Skeletal muscle tissue (tissue), 4 donors: ENCODE measurements around the gene KCNJ9. TPM values are rescaled to one million over a fixed set of nuclear protein-coding genes. Genes with fewer than 3 reads are reported as not detected.
A peak's percentile ranks its signal among the peaks of the same experiment; 100 is the strongest.

ENCODE experiments used
- H3K27ac ChIP-seq: one replicate; pipeline ENCODE4 v1.7.0; 2013; ENCODE audit warnings: mild to moderate bottlenecking, low read depth, low read length, inconsistent platforms
- H3K27me3 ChIP-seq, 3 donors: one replicate each; pipeline ENCODE4 v1.7.0; 2013; ENCODE audit warnings: low read length in 3 of 3; ENCODE audit not compliant: control insufficient read depth in 3 of 3, insufficient read depth in 3 of 3
- H3K36me3 ChIP-seq, 3 donors: one replicate each; pipeline ENCODE4 v1.7.0; 2013; ENCODE audit warnings: low read length in 3 of 3; ENCODE audit not compliant: control insufficient read depth in 3 of 3, insufficient read depth in 3 of 3
- H3K4me1 ChIP-seq, 3 donors: one replicate each; pipeline ENCODE4 v1.7.0; 2013; ENCODE audit warnings: low read length in 3 of 3, mild to moderate bottlenecking in 3 of 3; ENCODE audit not compliant: control insufficient read depth in 3 of 3, insufficient read depth in 3 of 3
- H3K4me3 ChIP-seq, 3 donors: one replicate each; pipeline ENCODE4 v1.7.0; 2013; ENCODE audit warnings: low read length in 3 of 3
- H3K9ac ChIP-seq, 3 donors: one replicate each; pipeline ENCODE4 v1.7.0; 2013; ENCODE audit warnings: low read length in 3 of 3, mild to moderate bottlenecking in 3 of 3, moderate library complexity in 2 of 3, low read depth in 1 of 3
- H3K9me3 ChIP-seq, 3 donors: one replicate each; pipeline ENCODE4 v1.7.0; 2013; ENCODE audit warnings: low read length in 3 of 3; ENCODE audit not compliant: control insufficient read depth in 3 of 3
- total RNA-seq: library from RNA; depleted of rRNA; stranded (reverse); fragments of >200 nt; gene quantifications from one replicate; pipeline ENCODE4 v1.2.3, GENCODE V29; 2014
- donor health status: Osteomylitis.

The KCNJ9 gene
- total RNA-seq, 1 donor from 2014 or later: not detected

- Histone ChIP-seq H3K27ac (peak overlapping the region; percentile 96), H3K27me3 (no peaks in the 10 kb centered on the region), H3K9ac (peak overlapping the region; percentile 67 to 81 (median 73)), H3K36me3 (peaks cover 60 to 70% (median 67%) of the 10 kb centered on the region in 3 donors), H3K4me3 (peak overlapping the region; percentile 7 to 30 (median 19)), H3K4me1 (peaks cover 88 to 96% (median 90%) of the 10 kb centered on the region in 3 donors), H3K9me3 (no peaks in the 10 kb centered on the region)
Observed at GRCh38 chr1:160129046-160129445, 47.7 kb downstream of the KCNJ9 start.

GRCh38 chr1:160129558-160129957, 48.2 kb downstream of the KCNJ9 start:
- Histone ChIP-seq H3K9me3 (no peaks in the 10 kb centered on the region), H3K4me3 (peak overlapping the region in 2 of 3 donors; percentile 7 to 19), H3K27me3 (no peaks in the 10 kb centered on the region), H3K27ac (peak overlapping the region; percentile 96), H3K9ac (peak overlapping the region; percentile 67 to 81 (median 73)), H3K4me1 (peaks cover 88 to 96% (median 90%) of the 10 kb centered on the region in 3 donors), H3K36me3 (peaks cover 65 to 70% (median 67%) of the 10 kb centered on the region in 3 donors)

GRCh38 chr1:160129966-160130365, 48.6 kb downstream of the KCNJ9 start:
- H3K4me1 ChIP-seq: peaks cover 88 to 96% (median 91%) of the 10 kb centered on the region in 3 donors
- H3K4me3 ChIP-seq: peak overlapping the region in 1 of 3 donors; percentile 19
- peaks cover 69 to 74% (median 69%) of the 10 kb centered on the region in 3 donors for H3K36me3 ChIP-seq
- no peaks in the 10 kb centered on the region for H3K9me3 ChIP-seq
- H3K27me3 ChIP-seq: no peaks in the 10 kb centered on the region
- peak overlapping the region; percentile 96 for H3K27ac ChIP-seq
- peak overlapping the region; percentile 67 to 81 (median 73) for H3K9ac ChIP-seq

GRCh38 chr1:160130486-160130885, 49.1 kb downstream of the KCNJ9 start:
- H3K9ac ChIP-seq: peak overlapping the region; percentile 46 to 81 (median 73)
- H3K4me1 ChIP-seq: peaks cover 87 to 96% (median 90%) of the 10 kb centered on the region in 3 donors
- H3K27ac ChIP-seq: peak overlapping the region; percentile 96
- H3K4me3 ChIP-seq: no peak overlapping the region
- no peaks in the 10 kb centered on the region for H3K27me3 ChIP-seq
- peaks cover 69 to 74% (median 70%) of the 10 kb centered on the region in 3 donors for H3K36me3 ChIP-seq
- H3K9me3 ChIP-seq: no peaks in the 10 kb centered on the region

- H3K27me3 ChIP-seq: no peaks in the 10 kb centered on the region
- H3K4me1 ChIP-seq: peaks cover 87 to 96% (median 90%) of the 10 kb centered on the region in 3 donors
- no peak overlapping the region for H3K4me3 ChIP-seq
- peak overlapping the region; percentile 13 to 81 (median 46) for H3K9ac ChIP-seq
- H3K36me3 ChIP-seq: peaks cover 69 to 76% (median 70%) of the 10 kb centered on the region in 3 donors
- H3K27ac ChIP-seq: peak overlapping the region; percentile 96
- no peaks in the 10 kb centered on the region for H3K9me3 ChIP-seq
Observed at GRCh38 chr1:160130939-160131338, 49.6 kb downstream of the KCNJ9 start.

- H3K27me3 ChIP-seq: no peaks in the 10 kb centered on the region
- peak overlapping the region; percentile 96 for H3K27ac ChIP-seq
- peak overlapping the region in 2 of 3 donors; percentile 25 to 33 for H3K4me3 ChIP-seq
- peaks cover 79 to 82% (median 80%) of the 10 kb centered on the region in 3 donors for H3K36me3 ChIP-seq
- peak overlapping the region in 2 of 3 donors; percentile 35 to 63 for H3K9ac ChIP-seq
- H3K9me3 ChIP-seq: no peaks in the 10 kb centered on the region
- H3K4me1 ChIP-seq: peaks cover 90 to 100% (median 96%) of the 10 kb centered on the region in 3 donors
Observed at GRCh38 chr1:160131803-160132565, 50.6 kb downstream of the KCNJ9 start.

GRCh38 chr1:160133990-160134770, 52.8 kb downstream of the KCNJ9 start:
- H3K36me3 ChIP-seq: peaks cover 77 to 87% (median 87%) of the 10 kb centered on the region in 3 donors
- H3K9me3 ChIP-seq: no peaks in the 10 kb centered on the region
- peaks cover 68 to 90% (median 79%) of the 10 kb centered on the region in 3 donors for H3K4me1 ChIP-seq
- H3K4me3 ChIP-seq: no peak overlapping the region
- H3K9ac ChIP-seq: peak overlapping the region in 1 of 3 donors; percentile 65
- peak overlapping the region; percentile 96 for H3K27ac ChIP-seq
- H3K27me3 ChIP-seq: no peaks in the 10 kb centered on the region

- H3K9me3 ChIP-seq: no peaks in the 10 kb centered on the region
- peak overlapping the region in 2 of 3 donors; percentile 3 to 65 for H3K9ac ChIP-seq
- H3K27me3 ChIP-seq: no peaks in the 10 kb centered on the region
- no peak overlapping the region for H3K4me3 ChIP-seq
- H3K27ac ChIP-seq: peak overlapping the region; percentile 96
- peaks cover 60 to 88% (median 71%) of the 10 kb centered on the region in 3 donors for H3K4me1 ChIP-seq
- peaks cover 77 to 87% (median 86%) of the 10 kb centered on the region in 3 donors for H3K36me3 ChIP-seq
Observed at GRCh38 chr1:160134791-160135572, 53.6 kb downstream of the KCNJ9 start.
